HEK293 (cell line): ENCODE data around the gene EPHX1.
A peak's percentile ranks its signal among the peaks of the same experiment; 100 is the strongest.

ENCODE experiments used
- BCL6B ChIP-seq: fragments of 450-650 bp; formaldehyde crosslinking; IDR thresholded peaks from 2 replicates; pipeline ENCODE4 v1.5.1; 2017; ENCODE audit warnings: missing biosample characterization, missing genetic modification characterization
- GLI2 ChIP-seq: fragments of 450-650 bp; formaldehyde crosslinking; IDR thresholded peaks from 2 replicates; pipeline ENCODE4; 2017; ENCODE audit warnings: missing biosample characterization, missing genetic modification characterization, low read depth, borderline replicate concordance
- HOXC10 ChIP-seq: sonication (generic); formaldehyde crosslinking; IDR thresholded peaks from 2 replicates; pipeline ENCODE4 v1.8.1; 2023; ENCODE audit warnings: mild to moderate bottlenecking, missing genetic modification reagents
- HOXD13 ChIP-seq: sonication (generic); formaldehyde crosslinking; IDR thresholded peaks from 2 replicates; pipeline ENCODE4 v1.8.0; 2022; ENCODE audit warnings: missing genetic modification reagents, borderline replicate concordance
- KLF16 ChIP-seq: fragments of 450-650 bp; formaldehyde crosslinking; IDR thresholded peaks from 2 replicates; pipeline ENCODE4 v1.5.1; 2017; ENCODE audit warnings: missing biosample characterization, missing genetic modification characterization
- PRDM1 ChIP-seq: fragments of 450-650 bp; formaldehyde crosslinking; IDR thresholded peaks from 2 replicates; pipeline ENCODE4; 2016; ENCODE audit warnings: missing biosample characterization, missing genetic modification characterization
- PRDM4 ChIP-seq: fragments of 450-650 bp; formaldehyde crosslinking; IDR thresholded peaks from 2 replicates; pipeline ENCODE4 v1.5.1; 2017; ENCODE audit warnings: missing biosample characterization, missing genetic modification characterization
- PRDM6 ChIP-seq: fragments of 450-650 bp; formaldehyde crosslinking; IDR thresholded peaks from 2 replicates; pipeline ENCODE4 v1.5.1; 2017; ENCODE audit warnings: missing biosample characterization, missing genetic modification characterization
- SETDB1 ChIP-seq: IDR thresholded peaks from one replicate; pipeline ENCODE4 v1.6.1; 2017; ENCODE audit warnings: mild to moderate bottlenecking, low read length, moderate library complexity, mixed read lengths; ENCODE audit not compliant: insufficient read length
- SP7 ChIP-seq: fragments of 450-650 bp; formaldehyde crosslinking; IDR thresholded peaks from 2 replicates; pipeline ENCODE4 v1.5.1; 2016; ENCODE audit warnings: missing biosample characterization, missing genetic modification characterization
- ZBTB8A ChIP-seq: fragments of 450-650 bp; formaldehyde crosslinking; IDR thresholded peaks from 2 replicates; pipeline ENCODE4 v1.5.1; 2016; ENCODE audit warnings: missing biosample characterization, missing genetic modification characterization
- ZFP37 ChIP-seq: fragments of 450-650 bp; formaldehyde crosslinking; IDR thresholded peaks from 2 replicates; pipeline ENCODE4 v1.5.1; 2016; ENCODE audit warnings: missing biosample characterization, missing genetic modification characterization
- ZNF114 ChIP-seq: fragments of 450-650 bp; formaldehyde crosslinking; IDR thresholded peaks from 2 replicates; pipeline ENCODE4 v1.5.0; 2017; ENCODE audit warnings: missing biosample characterization, missing genetic modification characterization
- ZNF155 ChIP-seq: fragments of 450-650 bp; formaldehyde crosslinking; IDR thresholded peaks from 2 replicates; pipeline ENCODE4 v1.5.1; 2016; ENCODE audit warnings: missing biosample characterization, missing genetic modification characterization
- ZNF266 ChIP-seq: fragments of 450-650 bp; formaldehyde crosslinking; IDR thresholded peaks from 2 replicates; pipeline ENCODE4 v1.5.1; 2016; ENCODE audit warnings: missing biosample characterization, missing genetic modification characterization, low read depth
- ZNF311 ChIP-seq: fragments of 450-650 bp; formaldehyde crosslinking; IDR thresholded peaks from 2 replicates; pipeline ENCODE4 v1.5.1; 2017; ENCODE audit warnings: missing biosample characterization, missing genetic modification characterization, borderline replicate concordance
- ZNF324 ChIP-seq: fragments of 450-650 bp; formaldehyde crosslinking; IDR thresholded peaks from 2 replicates; pipeline ENCODE4 v1.5.1; 2016; ENCODE audit warnings: missing biosample characterization, missing genetic modification characterization
- ZNF510 ChIP-seq: fragments of 450-650 bp; formaldehyde crosslinking; IDR thresholded peaks from 2 replicates; pipeline ENCODE4 v1.5.1; 2018; ENCODE audit warnings: mild to moderate bottlenecking, missing genetic modification characterization, missing biosample characterization; ENCODE audit not compliant: insufficient replicate concordance
- ZNF555 ChIP-seq: fragments of 450-650 bp; formaldehyde crosslinking; conservative IDR thresholded peaks from 2 replicates; pipeline ENCODE4 v1.5.1; 2017; ENCODE audit warnings: missing biosample characterization, mild to moderate bottlenecking, missing genetic modification characterization, inconsistent platforms
- ZNF560 ChIP-seq: fragments of 450-650 bp; formaldehyde crosslinking; IDR thresholded peaks from 2 replicates; pipeline ENCODE4 v1.5.1; 2017; ENCODE audit warnings: missing biosample characterization, missing genetic modification characterization, borderline replicate concordance
- ZNF580 ChIP-seq: fragments of 450-650 bp; formaldehyde crosslinking; IDR thresholded peaks from 2 replicates; pipeline ENCODE4 v1.5.1; 2016; ENCODE audit warnings: missing biosample characterization, missing genetic modification characterization
- ZNF600 ChIP-seq: fragments of 450-650 bp; formaldehyde crosslinking; IDR thresholded peaks from 2 replicates; pipeline ENCODE4 v1.5.1; 2016; ENCODE audit warnings: missing biosample characterization, missing genetic modification characterization
- ZNF658 ChIP-seq: fragments of 450-650 bp; formaldehyde crosslinking; IDR thresholded peaks from 2 replicates; pipeline ENCODE4; 2016; ENCODE audit warnings: missing biosample characterization, missing genetic modification characterization
- ZNF664 ChIP-seq: fragments of 450-650 bp; formaldehyde crosslinking; IDR thresholded peaks from 2 replicates; pipeline ENCODE4 v1.5.1; 2016; ENCODE audit warnings: missing biosample characterization, missing genetic modification characterization
- ZNF785 ChIP-seq: fragments of 450-650 bp; formaldehyde crosslinking; IDR thresholded peaks from 2 replicates; pipeline ENCODE4 v1.5.1; 2016; ENCODE audit warnings: missing biosample characterization, missing genetic modification characterization
- ZXDB ChIP-seq: fragments of 450-650 bp; formaldehyde crosslinking; IDR thresholded peaks from 2 replicates; pipeline ENCODE4 v1.5.1; 2016; ENCODE audit warnings: missing biosample characterization, missing genetic modification characterization
- TF ChIP-seq, protein P1 (sequence below): fragments of 450-650 bp; formaldehyde crosslinking; IDR thresholded peaks from 2 replicates; pipeline ENCODE4 v1.5.1; 2016; ENCODE audit warnings: missing biosample characterization, missing genetic modification characterization
- TF ChIP-seq, protein P2 (sequence below): fragments of 450-650 bp; formaldehyde crosslinking; IDR thresholded peaks from 2 replicates; pipeline ENCODE4 v1.5.1; 2016; ENCODE audit warnings: missing biosample characterization, missing genetic modification characterization
- TF ChIP-seq, protein P3 (sequence below): fragments of 450-650 bp; formaldehyde crosslinking; IDR thresholded peaks from 2 replicates; pipeline ENCODE4; 2016; ENCODE audit warnings: missing biosample characterization, missing genetic modification characterization
- TF ChIP-seq, protein P4 (sequence below): fragments of 450-650 bp; formaldehyde crosslinking; IDR thresholded peaks from 2 replicates; pipeline ENCODE4 v1.5.1; 2016; ENCODE audit warnings: missing biosample characterization, missing genetic modification characterization

Gene EPHX1

GRCh38 chr1:225777583-225778336, 32.2 kb upstream of the EPHX1 start, which contains the start of gene SRP9 (continued):
- TF ChIP-seq ZFP37 (tag by site-specific recombination), result peak; percentile 99
- TF ChIP-seq ZNF664, result no peak
- peak; percentile 93; the same call in 1 of the 2 replicates for TF ChIP-seq ZNF324 (tag by site-specific recombination)
- TF ChIP-seq, protein P1, sequence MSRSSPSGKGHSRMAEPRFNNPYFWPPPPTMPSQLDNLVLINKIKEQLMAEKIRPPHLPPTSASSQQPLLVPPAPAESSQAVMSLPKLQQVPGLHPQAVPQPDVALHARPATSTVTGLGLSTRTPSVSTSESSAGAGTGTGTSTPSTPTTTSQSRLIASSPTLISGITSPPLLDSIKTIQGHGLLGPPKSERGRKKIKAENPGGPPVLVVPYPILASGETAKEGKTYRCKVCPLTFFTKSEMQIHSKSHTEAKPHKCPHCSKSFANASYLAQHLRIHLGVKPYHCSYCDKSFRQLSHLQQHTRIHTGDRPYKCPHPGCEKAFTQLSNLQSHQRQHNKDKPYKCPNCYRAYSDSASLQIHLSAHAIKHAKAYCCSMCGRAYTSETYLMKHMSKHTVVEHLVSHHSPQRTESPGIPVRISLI, result no peak
- no peak for TF ChIP-seq ZNF658
- TF ChIP-seq KLF16, result peak; percentile 95
- TF ChIP-seq PRDM1 (tag by site-specific recombination), result no peak
- TF ChIP-seq, protein P2, sequence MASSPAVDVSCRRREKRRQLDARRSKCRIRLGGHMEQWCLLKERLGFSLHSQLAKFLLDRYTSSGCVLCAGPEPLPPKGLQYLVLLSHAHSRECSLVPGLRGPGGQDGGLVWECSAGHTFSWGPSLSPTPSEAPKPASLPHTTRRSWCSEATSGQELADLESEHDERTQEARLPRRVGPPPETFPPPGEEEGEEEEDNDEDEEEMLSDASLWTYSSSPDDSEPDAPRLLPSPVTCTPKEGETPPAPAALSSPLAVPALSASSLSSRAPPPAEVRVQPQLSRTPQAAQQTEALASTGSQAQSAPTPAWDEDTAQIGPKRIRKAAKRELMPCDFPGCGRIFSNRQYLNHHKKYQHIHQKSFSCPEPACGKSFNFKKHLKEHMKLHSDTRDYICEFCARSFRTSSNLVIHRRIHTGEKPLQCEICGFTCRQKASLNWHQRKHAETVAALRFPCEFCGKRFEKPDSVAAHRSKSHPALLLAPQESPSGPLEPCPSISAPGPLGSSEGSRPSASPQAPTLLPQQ (tag by site-specific recombination), result peak; percentile 80
- TF ChIP-seq ZXDB, result peak; percentile 99
- TF ChIP-seq SETDB1, result no peak
- no peak for TF ChIP-seq ZNF560
- TF ChIP-seq, protein P3, sequence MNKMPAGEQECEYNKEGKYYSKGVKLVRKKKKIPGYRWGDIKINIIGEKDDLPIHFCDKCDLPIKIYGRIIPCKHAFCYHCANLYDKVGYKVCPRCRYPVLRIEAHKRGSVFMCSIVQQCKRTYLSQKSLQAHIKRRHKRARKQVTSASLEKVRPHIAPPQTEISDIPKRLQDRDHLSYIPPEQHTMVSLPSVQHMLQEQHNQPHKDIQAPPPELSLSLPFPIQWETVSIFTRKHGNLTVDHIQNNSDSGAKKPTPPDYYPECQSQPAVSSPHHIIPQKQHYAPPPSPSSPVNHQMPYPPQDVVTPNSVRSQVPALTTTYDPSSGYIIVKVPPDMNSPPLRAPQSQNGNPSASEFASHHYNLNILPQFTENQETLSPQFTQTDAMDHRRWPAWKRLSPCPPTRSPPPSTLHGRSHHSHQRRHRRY, result no peak
- TF ChIP-seq ZNF785 (tag by site-specific recombination), result no peak; the same call in 1 of the 2 replicates
- TF ChIP-seq, protein P4, sequence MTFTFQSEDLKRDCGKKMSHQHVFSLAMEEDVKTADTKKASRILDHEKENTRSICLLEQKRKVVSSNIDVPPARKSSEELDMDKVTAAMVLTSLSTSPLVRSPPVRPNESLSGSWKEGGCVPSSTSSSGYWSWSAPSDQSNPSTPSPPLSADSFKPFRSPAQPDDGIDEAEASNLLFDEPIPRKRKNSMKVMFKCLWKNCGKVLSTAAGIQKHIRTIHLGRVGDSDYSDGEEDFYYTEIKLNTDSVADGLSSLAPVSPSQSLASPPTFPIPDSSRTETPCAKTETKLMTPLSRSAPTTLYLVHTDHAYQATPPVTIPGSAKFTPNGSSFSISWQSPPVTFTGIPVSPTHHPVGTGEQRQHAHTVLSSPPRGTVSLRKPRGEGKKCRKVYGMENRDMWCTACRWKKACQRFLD, result no peak
- TF ChIP-seq PRDM4 (tag by site-specific recombination), result no peak
- no peak for TF ChIP-seq ZNF311 (tag by site-specific recombination)
- TF ChIP-seq HOXD13, result peak; percentile 100
- no peak for TF ChIP-seq ZNF266 (tag by site-specific recombination)
- no peak for TF ChIP-seq HOXC10
- TF ChIP-seq ZNF580 (tag by site-specific recombination), result peak; percentile 93
- TF ChIP-seq SP7 (tag by site-specific recombination), result peak; percentile 89
- TF ChIP-seq PRDM6 (tag by site-specific recombination), result peak; percentile 77
- no peak for TF ChIP-seq GLI2 (tag by site-specific recombination)
- TF ChIP-seq ZBTB8A (tag by site-specific recombination), result peak; percentile 100
- peak; percentile 54 for TF ChIP-seq ZNF510 (tag by site-specific recombination)
- no peak for TF ChIP-seq ZNF155 (tag by site-specific recombination)
- peak; percentile 88 for TF ChIP-seq ZNF600 (tag by site-specific recombination)
- TF ChIP-seq ZNF555 (tag by site-specific recombination), result no peak
- TF ChIP-seq BCL6B, result no peak
- no peak for TF ChIP-seq ZNF114 (tag by site-specific recombination)
